HG03457 (cell line): ENCODE measurements around the gene CHMP4A.

ENCODE experiments used
- ATAC-seq: cut with Tn5 transposase; IDR thresholded peaks from one replicate; pipeline ENCODE4 v1.9.1; 2021; ENCODE audit warnings: moderate number of reproducible peaks; ENCODE audit not compliant: unreplicated experiment

CHMP4A gene

DNA sequence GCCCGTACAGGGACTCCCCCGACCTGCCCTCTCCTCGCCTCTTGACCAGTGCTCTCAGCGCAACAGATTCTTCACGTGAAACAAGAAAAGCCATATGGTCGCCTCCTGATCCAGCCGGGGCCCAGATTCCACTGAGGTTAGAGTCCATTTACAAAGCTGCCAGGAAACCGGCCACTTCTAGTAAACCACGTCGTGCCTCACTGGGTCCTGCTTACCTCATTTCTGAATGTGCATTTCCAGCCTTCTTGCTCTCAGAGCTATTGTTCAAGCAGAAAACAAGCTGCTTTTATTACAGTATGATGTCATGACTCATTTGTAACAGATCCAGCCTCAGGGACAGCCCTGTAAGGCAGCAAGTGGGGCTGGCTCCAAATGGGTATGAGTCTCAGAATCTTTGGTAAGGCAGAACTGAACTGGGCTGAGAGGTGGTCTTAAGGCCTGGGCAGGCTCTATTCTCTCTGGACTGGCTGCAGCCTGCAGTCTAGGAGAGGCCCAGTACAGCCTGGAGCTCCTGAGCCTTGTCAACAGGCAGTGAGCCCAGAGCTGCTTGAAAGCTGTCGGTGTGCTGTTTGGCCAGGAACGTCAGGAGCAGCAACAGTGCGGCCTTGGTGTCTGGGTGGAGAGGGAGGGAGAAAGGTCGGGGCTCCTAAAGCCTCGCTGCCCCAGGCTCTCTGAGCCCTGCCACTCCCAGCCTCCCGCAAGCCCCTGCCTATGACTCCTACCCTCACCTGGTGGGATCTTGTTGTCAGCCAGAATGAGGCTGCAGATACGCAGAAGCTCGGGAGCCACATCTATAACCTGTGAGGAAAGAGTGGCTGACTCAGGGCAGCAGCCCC lies 33.1 kb downstream of the CHMP4A start:
- no peak for ATAC-seq

DNA sequence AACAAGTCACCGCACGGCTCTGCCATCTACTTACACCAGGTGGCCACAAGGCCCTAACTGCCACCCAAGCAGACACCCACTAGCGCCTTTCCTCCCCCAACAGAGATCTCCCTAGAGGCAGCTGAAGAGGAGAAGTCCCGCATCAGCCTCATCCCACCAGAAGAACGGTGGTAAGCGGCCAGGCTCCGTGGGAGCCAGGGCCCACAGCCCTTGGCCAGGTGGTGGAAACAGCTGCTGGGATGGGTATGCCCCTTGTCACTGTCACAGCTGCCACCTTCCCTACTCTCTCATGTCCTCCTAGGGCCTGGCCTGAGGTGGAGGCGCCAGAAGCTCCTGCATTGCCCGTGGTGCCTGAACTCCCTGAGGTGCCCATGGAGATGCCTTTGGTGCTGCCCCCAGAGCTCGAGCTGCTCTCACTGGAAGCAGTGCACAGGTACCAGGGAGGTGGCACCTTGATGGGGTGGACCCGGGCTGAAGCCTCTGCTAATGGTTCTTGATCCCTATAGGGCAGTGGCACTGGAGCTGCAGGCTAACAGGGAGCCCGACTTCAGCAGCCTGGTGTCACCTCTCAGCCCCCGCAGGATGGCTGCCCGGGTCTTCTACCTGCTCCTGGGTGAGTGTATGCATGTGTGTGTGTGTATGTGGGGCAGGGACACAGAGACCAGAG lies 33.9 kb downstream of the CHMP4A start:
- no peak for ATAC-seq

DNA sequence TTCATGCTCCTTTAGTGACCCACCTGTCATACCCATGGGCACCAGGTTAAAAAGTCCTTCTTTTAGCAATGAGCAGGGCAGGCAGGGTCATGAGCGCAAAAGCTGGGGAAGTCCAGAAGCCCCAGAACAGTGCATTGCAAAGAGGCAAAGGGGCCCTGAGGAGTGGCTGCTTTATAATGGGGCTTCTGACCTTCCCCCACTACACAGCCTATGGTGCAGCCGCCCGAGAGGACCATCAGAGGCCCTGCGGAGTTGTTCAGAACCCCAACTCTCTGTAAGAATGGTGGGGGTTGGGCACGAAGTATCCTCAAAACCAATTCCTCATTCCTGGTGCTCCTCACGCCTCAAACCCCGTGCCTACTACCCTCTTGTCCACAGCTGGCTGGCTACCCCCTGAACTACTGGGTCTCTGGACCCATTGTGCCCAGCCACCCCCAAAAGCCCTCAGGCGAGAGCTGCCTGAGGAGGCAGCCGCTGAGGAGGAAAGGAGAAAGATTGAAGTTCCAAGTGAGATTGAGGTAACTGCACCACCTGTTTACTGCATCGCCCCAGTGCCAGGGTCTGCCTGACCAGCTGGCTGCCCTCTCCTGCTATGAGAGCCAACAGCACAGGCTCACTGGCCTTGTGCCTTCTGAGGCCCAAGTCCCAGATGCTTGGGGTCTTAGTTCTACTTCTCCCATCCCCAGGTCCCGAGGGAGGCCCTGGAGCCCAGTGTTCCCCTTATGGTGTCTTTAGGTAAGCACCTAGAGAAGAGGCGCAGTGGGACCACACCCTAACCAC lies 34.7 kb downstream of the CHMP4A start:
- no peak for ATAC-seq

DNA sequence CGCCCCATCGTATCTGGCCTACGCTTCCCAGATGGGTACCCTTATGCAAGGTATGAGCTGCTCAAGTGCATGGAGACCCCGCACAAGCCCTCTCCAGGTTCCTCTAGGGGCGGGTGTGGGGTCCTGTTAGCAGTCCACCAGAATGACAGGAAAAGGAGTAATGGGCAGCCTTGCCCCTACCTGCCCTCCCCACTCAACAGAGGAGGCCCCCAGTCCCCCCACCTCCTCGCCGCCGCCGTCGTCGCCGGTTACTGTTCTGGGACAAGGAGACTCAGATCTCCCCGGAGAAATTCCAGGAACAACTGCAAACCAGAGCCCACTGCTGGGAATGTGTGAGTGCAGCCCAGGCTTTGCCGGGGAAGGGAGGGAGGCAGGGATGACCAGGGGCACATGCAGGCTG lies 35.4 kb downstream of the CHMP4A start:
- ATAC-seq = no peak

DNA sequence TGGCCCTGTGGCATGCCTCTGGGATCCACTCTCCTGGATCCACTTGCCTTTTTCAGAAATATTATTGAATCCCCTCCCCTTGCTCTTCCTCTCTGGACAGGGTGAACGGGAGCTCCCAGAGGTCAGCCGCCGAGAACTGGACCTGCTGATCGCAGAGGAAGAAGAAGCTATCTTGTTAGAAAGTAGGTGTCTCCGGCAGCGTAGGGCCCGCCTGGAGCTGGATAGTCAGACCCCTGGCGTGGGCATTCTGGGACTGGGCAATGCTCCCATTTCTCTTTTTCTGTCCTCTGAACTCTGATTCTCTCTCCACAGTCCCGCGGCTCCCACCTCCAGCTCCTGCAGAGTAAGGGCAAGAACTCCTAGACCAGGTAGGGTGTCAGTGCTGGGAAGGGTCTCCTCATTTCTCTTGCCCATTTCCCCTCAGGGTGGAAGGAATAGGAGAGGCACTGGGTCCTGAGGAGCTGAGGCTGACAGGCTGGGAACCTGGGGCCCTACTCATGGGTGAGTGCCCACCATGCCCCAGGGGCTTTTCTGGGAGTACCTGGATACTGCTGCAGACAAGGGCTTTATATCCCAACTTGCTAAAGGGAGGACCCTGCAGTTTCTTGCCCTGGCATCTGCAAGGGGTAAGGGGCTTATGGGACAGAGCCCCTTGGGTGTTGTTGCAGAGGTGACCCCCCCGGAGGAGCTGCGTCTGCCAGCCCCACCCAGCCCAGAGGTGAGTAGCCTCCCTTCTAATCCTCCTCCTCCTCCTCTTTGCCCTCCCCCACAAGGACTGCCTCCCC lies 36.1 kb downstream of the CHMP4A start:
- ATAC-seq = no peak

DNA sequence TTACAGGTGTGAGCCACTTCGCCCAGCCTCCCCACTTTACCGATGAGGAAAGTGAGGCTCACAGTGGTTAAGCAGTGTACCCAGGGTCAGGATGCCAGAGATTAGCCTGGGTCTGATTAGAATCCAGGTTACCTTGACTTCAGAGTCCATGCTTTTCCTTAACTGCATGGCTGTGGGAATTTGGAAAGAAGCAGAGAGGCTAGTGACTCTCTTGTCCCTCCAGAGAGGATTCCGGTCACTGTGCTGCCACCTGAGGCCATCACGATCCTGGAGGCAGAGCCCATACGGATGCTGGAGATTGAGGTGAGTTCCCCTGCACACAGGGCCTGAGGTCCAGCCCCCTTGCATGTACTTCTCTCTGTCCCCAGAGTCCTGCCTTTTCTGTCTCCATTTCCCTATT lies 36.7 kb downstream of the CHMP4A start:
- no peak for ATAC-seq

DNA sequence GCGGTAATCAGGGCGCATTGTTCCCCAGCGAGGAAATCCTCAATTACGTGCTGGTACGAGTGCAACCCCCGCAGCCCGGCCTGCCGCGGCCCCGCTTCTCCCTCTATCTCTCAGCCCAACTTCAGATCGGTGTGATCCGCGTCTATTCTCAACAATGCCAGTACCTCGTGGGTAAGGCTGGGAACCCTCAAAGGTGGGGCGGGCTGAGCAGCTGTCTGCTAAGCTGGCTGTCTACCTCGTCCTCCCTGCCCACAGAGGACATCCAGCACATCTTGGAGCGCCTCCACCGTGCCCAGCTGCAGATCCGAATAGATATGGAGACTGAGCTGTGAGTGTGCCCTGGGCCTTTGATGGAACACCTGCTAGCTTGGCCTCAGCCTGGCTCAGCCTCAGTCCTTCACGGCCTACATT lies 40.4 kb downstream of the CHMP4A start:
- no peak for ATAC-seq

DNA sequence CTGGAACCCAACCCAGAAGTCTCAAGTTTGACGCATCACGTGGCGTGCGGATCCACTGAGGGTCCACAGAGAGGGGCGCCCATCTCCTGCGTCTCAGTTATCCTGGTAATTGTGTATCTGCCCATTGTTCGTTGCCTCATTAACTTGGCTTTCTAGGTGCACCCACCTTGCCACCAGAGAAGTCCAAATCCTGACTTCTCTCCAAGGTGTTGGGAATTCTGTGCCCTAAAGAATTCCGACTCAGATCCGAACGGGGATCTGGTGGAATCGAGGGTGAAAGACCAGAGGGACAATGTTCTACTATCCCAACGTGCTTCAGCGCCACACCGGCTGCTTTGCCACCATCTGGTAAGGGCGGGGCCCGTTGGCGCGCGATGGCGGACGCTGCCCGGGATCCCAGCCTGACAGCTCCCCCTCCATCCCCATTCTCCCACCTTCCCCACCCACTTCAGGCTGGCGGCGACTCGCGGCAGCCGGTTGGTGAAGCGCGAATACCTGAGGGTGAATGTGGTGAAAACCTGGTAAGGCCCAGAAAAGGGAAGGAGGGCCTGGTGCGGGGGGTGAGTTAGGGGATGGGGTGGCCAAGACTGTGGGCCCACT lies 40.9 kb downstream of the CHMP4A start:
- ATAC-seq = no peak

DNA sequence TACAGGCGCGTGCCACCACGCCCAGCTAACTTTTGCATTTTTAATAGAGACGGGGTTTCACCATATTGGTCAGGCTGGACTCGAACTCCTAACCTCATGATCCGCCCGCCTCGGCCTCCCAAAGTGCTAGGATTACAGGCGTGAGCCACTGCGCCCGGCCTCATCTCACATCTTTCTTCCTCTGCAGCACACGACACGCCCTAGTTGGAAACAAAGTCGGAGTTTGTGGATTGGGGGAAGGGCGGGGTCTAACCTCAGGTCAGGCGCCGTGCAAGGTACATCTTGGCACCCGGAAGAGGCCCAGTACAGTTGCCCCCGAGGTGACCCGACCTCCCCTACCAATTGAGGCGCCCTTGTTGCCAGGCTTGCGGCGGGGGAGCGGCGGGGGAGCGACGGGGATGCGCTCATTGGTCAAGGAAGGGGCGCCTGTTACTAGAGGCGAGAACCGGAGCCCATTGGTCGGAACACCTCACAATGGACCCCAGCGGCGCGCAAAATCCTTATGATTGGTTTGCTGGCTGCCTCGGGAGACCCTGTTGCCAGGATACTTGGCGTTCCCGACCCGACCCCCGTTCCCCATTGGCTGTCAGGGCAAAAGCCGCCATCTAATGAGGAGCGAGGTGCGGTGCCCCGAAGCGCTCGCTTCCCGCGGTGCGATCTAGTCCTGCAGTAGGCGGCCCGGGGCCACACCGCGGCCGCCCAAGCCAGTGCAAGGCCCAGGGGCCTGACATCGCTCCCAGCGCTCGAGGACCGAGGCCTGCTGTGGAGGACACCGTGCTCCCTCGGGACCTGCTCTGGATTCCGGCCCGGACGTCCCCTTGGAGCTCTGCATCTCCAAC lies 41.6 kb downstream of the CHMP4A start, which contains the start of gene REC8:
REC8 (plus strand) TSS at position 659 of the 839 bp plus-strand sequence. CDS start 473 bp downstream, outside the sequence.
- peak; percentile 76 for ATAC-seq

DNA sequence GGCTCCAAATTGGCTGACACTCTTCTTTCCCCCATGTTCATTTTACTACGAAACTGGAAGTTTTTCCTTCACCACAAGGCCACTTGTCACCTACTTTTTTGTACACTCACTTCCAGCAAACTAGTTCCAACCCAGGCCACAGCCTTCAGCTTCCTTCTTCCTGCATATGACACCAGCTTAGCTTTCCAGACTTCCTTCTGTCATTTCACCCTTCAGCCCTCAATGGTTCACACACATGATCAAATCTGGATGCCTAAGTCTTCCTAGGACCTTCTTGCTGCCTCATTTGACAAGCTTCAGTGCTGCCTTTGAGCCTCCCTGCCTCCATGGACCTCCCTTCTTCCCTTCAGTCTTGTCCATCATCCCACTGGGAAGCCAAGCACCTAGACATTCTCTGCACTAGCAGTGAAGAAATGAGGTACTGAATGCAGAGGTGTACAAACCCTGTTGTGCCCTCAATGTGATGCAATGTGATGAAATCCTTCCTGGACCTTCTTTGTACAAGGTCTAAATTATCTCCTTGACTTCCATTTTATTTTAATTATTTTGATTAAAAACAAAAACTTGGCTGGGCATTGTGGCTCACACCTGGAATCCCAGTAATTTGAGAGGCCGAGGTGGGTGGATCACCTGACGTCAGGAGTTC lies 45.7 kb downstream of the CHMP4A start:
- no peak for ATAC-seq

DNA sequence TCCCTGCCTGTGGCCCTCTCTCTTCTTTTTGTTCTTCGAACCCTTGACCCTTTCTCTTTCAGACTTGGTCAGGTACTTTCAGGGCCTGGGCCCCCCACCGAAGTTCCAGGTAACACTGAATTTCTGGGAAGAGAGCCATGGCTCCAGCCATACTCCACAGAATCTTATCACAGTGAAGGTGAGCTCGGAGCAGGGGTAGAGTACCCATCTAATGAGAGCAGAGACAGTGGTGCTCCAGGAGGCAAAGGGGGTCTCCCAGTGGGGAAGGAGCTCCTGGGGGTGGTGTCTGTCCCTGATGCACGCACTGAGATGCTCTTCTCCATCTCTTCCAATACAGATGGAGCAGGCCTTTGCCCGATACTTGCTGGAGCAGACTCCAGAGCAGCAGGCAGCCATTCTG lies 47.5 kb downstream of the CHMP4A start:
- no peak for ATAC-seq

DNA sequence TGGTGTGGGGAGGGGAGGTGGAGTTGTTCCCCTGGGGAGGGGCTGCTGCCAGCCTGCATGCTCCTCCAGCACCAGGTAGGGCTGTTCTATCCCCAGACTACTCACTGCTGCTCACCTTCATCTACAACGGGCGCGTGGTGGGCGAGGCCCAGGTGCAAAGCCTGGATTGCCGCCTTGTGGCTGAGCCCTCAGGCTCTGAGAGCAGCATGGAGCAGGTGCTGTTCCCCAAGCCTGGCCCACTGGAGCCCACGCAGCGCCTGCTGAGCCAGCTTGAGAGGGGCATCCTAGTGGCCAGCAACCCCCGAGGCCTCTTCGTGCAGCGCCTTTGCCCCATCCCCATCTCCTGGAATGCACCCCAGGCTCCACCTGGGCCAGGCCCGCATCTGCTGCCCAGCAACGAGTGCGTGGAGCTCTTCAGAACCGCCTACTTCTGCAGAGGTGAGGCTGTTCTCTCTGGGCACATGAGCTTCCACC lies 48.7 kb downstream of the CHMP4A start:
- ATAC-seq = no peak

DNA sequence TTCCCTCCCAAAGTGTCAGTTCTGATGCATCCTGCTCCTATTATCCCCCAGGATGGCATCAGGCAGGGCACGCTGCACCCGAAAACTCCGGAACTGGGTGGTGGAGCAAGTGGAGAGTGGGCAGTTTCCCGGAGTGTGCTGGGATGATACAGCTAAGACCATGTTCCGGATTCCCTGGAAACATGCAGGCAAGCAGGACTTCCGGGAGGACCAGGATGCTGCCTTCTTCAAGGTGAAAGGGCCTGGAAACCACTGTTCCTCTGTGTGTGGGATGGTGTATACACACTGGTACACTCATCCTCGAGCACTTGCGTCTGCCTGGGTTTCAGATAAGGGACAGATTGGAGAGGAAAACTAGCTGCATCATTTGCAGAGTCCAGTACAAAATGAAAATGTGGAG lies 51.2 kb downstream of the CHMP4A start:
- ATAC-seq = no peak

DNA sequence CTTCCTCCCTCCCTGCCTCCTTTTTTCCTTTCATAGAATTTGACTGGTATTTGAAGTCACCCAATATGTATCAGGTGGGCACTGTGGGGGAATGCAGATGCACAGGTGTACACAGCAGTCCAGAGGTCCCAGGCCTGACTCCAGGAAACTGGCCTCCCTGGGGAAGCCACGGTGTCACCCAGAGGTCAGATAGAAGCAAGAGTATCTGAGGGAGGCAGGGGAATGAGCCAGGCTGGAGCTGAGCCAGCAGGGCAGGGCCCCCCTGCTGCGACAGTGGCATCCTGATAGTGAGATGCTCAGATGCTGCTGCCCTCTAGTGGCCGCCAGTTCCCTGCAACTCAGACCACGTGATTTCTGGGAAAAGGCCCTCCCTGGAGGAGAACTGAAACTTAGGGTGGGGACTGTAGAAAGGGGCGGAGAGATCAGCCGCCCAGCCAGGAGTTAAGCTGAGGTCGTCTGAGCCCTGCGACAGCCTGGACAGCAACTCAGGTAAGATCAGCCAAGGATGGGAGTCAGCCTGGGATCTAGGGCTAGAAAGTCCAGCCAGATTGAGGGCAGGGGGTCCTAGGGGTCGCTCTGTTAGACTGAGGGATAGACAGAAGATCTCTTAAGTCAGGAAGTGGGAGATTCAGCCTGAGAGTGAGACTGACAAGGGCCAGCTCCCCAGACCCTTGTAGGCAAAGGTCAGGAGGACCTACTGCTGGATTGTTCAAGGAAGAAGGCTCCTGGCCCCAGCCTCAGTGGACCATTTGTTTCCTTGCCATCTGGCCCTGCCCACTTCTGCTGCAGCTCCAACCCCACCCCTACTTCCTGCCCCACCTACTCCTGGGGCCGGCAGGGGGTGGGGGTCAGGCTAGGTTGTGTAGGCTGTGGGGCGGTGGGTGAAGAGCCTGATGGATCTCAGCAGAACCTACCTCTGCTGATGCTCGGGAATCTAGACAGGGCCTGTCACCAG lies 52.2 kb downstream of the CHMP4A start, which contains the start of gene IRF9:
IRF9 (plus strand) TSS at position 416 of the 955 bp plus-strand sequence. CDS start 880 bp downstream, outside the sequence.
- peak; percentile 55 for ATAC-seq

DNA sequence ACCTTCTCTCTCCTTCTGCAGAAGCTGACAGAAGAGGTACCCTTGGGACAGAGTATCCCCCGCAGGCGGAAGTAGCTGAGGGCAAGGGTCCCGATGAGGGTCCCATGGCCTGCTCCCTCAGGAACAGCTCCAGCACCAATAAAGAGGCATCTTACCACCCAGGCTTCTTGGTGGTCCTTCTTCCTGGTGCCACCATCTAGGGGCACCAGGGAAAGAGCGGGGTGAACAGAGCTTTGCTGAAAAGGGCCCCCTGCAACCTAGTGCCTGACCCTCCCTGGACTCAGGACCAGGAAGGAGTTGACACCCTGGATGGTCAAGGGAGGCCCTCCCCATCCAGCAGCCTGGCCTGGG lies 52.8 kb downstream of the CHMP4A start:
- ATAC-seq = peak; percentile 5

DNA sequence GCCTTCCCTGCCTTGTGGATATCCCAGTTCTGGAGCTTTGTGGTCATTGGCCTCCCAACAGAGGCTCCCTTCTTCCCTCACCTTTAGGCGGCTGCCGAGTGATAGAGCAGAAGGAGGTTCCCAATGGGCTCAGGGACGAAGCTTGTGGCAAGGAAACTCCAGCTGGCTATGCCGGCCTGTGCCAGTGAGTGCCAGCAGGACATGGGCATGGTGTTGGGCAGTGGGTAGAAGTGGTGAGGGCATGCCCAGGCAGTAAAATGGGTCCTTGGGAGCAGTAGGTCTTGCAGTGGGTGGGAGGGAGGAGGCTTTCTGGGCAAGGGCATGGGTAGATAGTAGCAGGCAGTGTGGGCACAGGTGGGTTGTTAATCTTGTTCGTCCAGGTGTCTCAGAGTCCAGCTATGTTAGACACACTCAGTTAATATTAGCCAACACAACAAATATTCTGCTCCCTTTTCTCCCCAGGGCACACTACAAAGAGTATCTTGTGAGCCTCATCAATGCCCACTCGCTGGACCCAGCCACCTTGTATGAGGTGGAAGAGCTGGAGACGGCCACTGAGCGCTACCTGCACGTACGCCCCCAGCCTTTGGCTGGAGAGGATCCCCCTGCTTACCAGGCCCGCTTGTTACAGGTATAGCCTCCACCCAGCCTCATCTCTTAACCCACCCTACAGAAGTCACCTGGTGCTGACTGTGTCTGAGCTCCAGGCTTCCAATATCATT lies 53.4 kb downstream of the CHMP4A start:
- no peak for ATAC-seq
